Cardiac muscle cell (in vitro differentiated cells and primary cell): ENCODE measurements around the gene DHFR. TPM values are rescaled to one million over a fixed set of nuclear protein-coding genes. Genes with fewer than 3 reads are reported as not detected.

Experiments used
- DNase-seq, 2 donors: peaks; one replicate each; pipeline versions ENCODE4 v3.0.0 to v3.0.0-alpha.2; 2010 to 2017; ENCODE audit warnings: low read depth in 1 of 2, low spot score in 1 of 2
- H3K27ac ChIP-seq: fragments of 200-600 bp; sonication (generic); 2 replicates; pipeline ENCODE4 v1.5.1; 2016
- H3K27me3 ChIP-seq: fragments of 200-600 bp; sonication (generic); 2 replicates; pipeline ENCODE4 v1.6.0; 2016; ENCODE audit warnings: control low read depth
- H3K36me3 ChIP-seq: fragments of 200-600 bp; sonication (generic); 2 replicates; pipeline ENCODE4 v1.5.1; 2016; ENCODE audit warnings: control low read depth
- H3K4me1 ChIP-seq: fragments of 200-600 bp; sonication (generic); 2 replicates; pipeline ENCODE4 v1.8.1; 2017; ENCODE audit warnings: low read depth, mild to moderate bottlenecking, mixed run types
- H3K4me3 ChIP-seq: fragments of 200-600 bp; sonication (generic); 2 replicates; pipeline ENCODE4 v1.5.1; 2016; ENCODE audit warnings: mild to moderate bottlenecking
- H3K9me3 ChIP-seq: fragments of 200-600 bp; sonication (generic); 2 replicates; pipeline ENCODE4 v1.5.1; 2017; ENCODE audit warnings: low read depth, mild to moderate bottlenecking, control low read depth
- polyA plus RNA-seq: library from polyadenylated mRNA; unstranded; fragments of >200 nt; fragmentation: Nextera tagmentation; extraction: Ambion mirVana; gene quantifications from 2 replicates; pipeline ENCODE4 v1.2.1, GENCODE V29; 2016
- total RNA-seq: library from RNA; depleted of rRNA; stranded (reverse); fragments of >200 nt; gene quantifications from 2 replicates; pipeline ENCODE4 v1.2.3, GENCODE V29; 2016
- TF ChIP-seq, protein P1 (sequence below): IDR thresholded peaks from 2 replicates; pipeline ENCODE4 v1.5.1; 2012; ENCODE audit warnings: low read depth, mild to moderate bottlenecking, low read length

Gene DHFR
- total and polyA plus RNA-seq, 2 experiments from 2014 or later: 37.3 to 41.7 TPM

DNA sequence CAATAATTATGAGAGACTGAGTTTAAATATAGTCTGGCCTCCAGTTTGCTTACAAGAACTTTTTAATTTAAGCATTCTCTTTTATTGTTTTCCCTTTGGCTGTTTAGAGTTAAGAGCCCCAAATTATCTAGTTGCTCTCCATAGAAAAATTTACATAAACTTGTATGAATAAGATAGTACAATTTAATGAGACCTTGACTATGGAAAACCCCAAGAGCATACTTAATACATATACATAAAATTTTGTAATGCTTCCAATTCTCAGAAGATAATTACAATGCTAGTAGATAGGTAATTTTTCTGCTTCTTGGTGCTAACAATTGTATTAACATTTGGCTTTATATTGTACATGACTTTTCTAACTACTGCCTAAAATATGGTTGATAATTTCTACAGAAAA, 20.6 kb downstream of the DHFR start:
- no peak overlapping the region for H3K27ac ChIP-seq
- H3K27me3 ChIP-seq: no peaks in the 10 kb centered on the region
- H3K4me3 ChIP-seq: no peak overlapping the region
- no peaks in the 10 kb centered on the region for H3K4me1 ChIP-seq
- H3K36me3 ChIP-seq: peaks cover 22% of the 10 kb centered on the region
- H3K9me3 ChIP-seq: no peaks in the 10 kb centered on the region
- TF ChIP-seq, protein P1, sequence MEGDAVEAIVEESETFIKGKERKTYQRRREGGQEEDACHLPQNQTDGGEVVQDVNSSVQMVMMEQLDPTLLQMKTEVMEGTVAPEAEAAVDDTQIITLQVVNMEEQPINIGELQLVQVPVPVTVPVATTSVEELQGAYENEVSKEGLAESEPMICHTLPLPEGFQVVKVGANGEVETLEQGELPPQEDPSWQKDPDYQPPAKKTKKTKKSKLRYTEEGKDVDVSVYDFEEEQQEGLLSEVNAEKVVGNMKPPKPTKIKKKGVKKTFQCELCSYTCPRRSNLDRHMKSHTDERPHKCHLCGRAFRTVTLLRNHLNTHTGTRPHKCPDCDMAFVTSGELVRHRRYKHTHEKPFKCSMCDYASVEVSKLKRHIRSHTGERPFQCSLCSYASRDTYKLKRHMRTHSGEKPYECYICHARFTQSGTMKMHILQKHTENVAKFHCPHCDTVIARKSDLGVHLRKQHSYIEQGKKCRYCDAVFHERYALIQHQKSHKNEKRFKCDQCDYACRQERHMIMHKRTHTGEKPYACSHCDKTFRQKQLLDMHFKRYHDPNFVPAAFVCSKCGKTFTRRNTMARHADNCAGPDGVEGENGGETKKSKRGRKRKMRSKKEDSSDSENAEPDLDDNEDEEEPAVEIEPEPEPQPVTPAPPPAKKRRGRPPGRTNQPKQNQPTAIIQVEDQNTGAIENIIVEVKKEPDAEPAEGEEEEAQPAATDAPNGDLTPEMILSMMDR: no peak
- no peak for DNase-seq

DNA sequence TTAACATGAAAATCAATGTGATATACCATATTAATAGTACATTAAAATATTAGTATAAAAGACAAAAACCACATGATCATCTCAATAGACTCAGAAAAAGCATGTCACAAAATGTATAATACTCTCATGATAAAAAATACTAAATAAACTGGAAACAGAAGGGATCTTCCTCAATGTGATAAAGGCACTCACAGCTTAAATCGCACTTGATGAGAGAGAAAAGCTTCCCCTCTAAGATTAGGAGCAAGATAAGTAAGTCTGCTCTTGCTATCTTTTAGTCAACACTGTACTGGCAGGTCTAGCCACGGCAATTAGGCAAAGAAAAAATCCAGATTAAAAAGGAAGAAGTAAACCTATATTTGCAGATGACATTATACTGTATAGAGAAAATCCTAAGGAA, 22.1 kb downstream of the DHFR start:
- H3K27me3 ChIP-seq: no peaks in the 10 kb centered on the region

DNA sequence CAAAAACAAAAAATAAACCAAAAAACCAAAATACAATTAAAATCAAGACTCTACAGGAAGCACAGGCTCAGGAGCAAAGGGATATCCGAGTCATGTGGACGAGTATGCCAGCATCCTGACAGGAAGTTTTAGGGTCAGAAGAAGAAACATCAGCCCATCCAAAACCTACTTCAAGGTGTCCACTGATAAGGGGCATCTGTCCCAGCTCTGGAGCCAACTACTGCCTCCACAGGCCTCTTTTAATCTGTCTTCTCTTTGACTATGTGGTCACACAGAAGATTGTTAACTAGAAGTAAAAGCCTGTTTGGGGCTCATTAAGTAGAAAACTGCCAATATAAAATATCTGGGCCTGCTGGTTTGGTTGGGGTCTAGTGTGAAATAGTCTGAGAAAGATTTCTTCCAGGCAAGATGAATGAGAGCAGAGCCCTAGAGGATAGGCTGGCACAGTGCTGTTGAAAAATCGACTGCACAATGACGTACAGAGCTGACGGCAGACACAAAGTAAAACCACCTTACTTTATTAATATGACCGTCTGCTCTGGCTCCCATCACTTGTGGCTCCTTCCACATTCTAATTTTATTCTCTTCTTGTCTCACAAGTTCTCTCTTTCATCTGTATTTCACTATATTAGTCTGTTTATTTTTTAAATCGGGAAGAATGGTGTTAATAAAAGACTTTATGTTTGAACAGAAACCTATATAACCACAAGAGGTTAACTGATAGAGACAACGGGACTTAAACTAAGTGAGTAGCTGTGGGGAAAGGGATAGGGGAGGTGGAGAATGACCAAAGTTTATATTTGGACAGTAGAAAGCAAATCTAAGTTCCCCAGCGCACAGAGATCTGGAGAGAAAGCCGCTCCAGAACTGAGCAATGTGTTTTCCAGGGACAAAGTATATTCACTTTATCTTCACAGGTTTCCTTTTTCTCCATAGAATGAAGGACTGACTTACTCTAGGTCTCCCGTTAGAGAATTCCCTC, 23.2 kb downstream of the DHFR start:
- H3K27me3 ChIP-seq: no peaks in the 10 kb centered on the region
- no peak overlapping the region for H3K4me3 ChIP-seq
- peaks cover 11% of the 10 kb centered on the region for H3K36me3 ChIP-seq
- no peaks in the 10 kb centered on the region for H3K9me3 ChIP-seq
- H3K27ac ChIP-seq: no peak overlapping the region
- no peaks in the 10 kb centered on the region for H3K4me1 ChIP-seq
- DNase-seq: no peak
- TF ChIP-seq, protein P1: no peak

More for the DNA sequence above, 22.1 kb downstream of the DHFR start:
- no peaks in the 10 kb centered on the region for H3K4me1 ChIP-seq
- H3K4me3 ChIP-seq: no peak overlapping the region
- H3K36me3 ChIP-seq: peaks cover 14% of the 10 kb centered on the region
- TF ChIP-seq, protein P1: no peak
- H3K27ac ChIP-seq: no peak overlapping the region
- DNase-seq: no peak
- no peaks in the 10 kb centered on the region for H3K9me3 ChIP-seq

DNA sequence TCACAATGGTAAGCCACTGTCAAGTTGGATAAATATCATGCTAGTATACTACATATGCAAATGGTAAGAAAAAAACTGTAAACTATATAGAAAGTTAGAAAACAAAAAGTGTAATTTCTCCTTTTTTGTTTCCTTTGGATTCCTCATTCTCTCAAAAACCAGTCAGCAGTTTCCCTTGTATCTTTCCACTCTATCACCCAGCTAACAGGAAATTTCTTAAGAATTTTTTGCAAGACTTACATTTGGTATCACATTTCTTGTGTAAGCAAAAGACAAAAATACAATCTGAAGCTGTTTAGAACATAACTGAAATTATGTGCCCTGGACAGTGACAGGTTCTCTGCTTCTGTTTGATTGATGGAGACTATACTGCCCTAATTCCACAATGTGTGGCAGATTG, 25.5 kb downstream of the DHFR start:
- H3K27ac ChIP-seq: no peak overlapping the region
- H3K4me3 ChIP-seq: no peak overlapping the region
- H3K4me1 ChIP-seq: no peaks in the 10 kb centered on the region
- H3K27me3 ChIP-seq: no peaks in the 10 kb centered on the region
- no peaks in the 10 kb centered on the region for H3K9me3 ChIP-seq
- DNase-seq: no peak
- peaks cover 15% of the 10 kb centered on the region for H3K36me3 ChIP-seq
- TF ChIP-seq, protein P1: no peak

DNA sequence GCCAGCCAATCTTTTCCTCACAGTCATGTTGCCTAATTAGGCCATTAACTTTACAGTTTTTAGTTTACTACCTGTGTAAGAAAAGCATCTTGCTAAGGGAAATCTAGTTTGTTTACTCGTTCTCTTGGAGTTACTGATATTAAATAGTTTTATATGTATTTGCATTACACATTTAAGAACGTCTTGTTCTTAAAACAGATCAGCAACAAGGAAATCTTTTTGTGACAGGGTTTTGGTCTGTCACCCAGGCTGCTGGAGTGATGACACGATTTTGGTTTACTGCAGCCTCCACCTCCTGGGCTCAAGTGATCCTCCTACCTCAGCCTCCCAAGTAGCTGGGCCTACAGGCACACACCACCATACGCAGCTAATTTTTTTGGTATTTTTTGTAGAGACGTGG, 29.6 kb downstream of the DHFR start:
- DNase-seq: no peak
- Histone ChIP-seq H3K9me3 (no peaks in the 10 kb centered on the region), H3K36me3 (peaks cover 9% of the 10 kb centered on the region), H3K4me3 (no peak overlapping the region), H3K27ac (no peak overlapping the region), H3K27me3 (no peaks in the 10 kb centered on the region), H3K4me1 (no peaks in the 10 kb centered on the region)
- TF ChIP-seq, protein P1: no peak
